Skin epidermis (tissue), 12 donors: Measurements from ENCODE around the gene FLT4.

ENCODE experiments used
- H3K27ac ChIP-seq, 21 experiments: fragments of 200-600 bp; sonication (generic) in 11 of 21; one replicate each; pipeline ENCODE4 v1.5.0; 2020; ENCODE audit warnings: mild to moderate bottlenecking in 3 of 21, inconsistent platforms in 2 of 21, moderate library complexity in 2 of 21
- H3K4me3 ChIP-seq, 7 experiments: fragments of 200-600 bp; sonication (generic) in 2 of 7; one replicate each; pipeline ENCODE4 v1.5.0; 2020; ENCODE audit warnings: inconsistent platforms in 2 of 7, mild to moderate bottlenecking in 2 of 7, moderate library complexity in 1 of 7

Gene FLT4

GRCh38 chr5:180628827-180629750 lies 20.3 kb downstream of the FLT4 start:
- no peak overlapping the region for H3K4me3 ChIP-seq
- H3K27ac ChIP-seq = no peak overlapping the region

GRCh38 chr5:180628211-180628610 lies 21.2 kb downstream of the FLT4 start:
- Histone ChIP-seq H3K4me3 (no peak overlapping the region), H3K27ac (no peak overlapping the region)

GRCh38 chr5:180627386-180628120 lies 21.8 kb downstream of the FLT4 start:
- no peak overlapping the region for H3K4me3 ChIP-seq
- no peak overlapping the region for H3K27ac ChIP-seq

GRCh38 chr5:180626661-180627385 lies 22.6 kb downstream of the FLT4 start:
- H3K4me3 ChIP-seq = no peak overlapping the region
- H3K27ac ChIP-seq = no peak overlapping the region

- Histone ChIP-seq H3K4me3 (no peak overlapping the region), H3K27ac (no peak overlapping the region)
Observed at GRCh38 chr5:180625791-180626660, 23.4 kb downstream of the FLT4 start.

- no peak overlapping the region for H3K4me3 ChIP-seq
Observed at GRCh38 chr5:180625125-180625790, 24.1 kb downstream of the FLT4 start.

GRCh38 chr5:180624587-180624986 lies 24.8 kb downstream of the FLT4 start:
- H3K4me3 ChIP-seq = no peak overlapping the region
- no peak overlapping the region for H3K27ac ChIP-seq

More at GRCh38 chr5:180625125-180625790, 24.1 kb downstream of the FLT4 start:
- no peak overlapping the region for H3K27ac ChIP-seq

GRCh38 chr5:180623844-180624243 lies 25.6 kb downstream of the FLT4 start:
- Histone ChIP-seq H3K4me3 (no peak overlapping the region), H3K27ac (peak overlapping the region in 2 of 21 experiments; percentile 38 to 39)

- H3K4me3 ChIP-seq = no peak overlapping the region
- H3K27ac ChIP-seq = peak overlapping the region in 2 of 21 experiments; percentile 38 to 39
Observed at GRCh38 chr5:180623411-180623834, 26.0 kb downstream of the FLT4 start.

GRCh38 chr5:180622910-180623309 lies 26.5 kb downstream of the FLT4 start:
- Histone ChIP-seq H3K4me3 (no peak overlapping the region), H3K27ac (peak overlapping the region in 3 of 21 experiments; percentile 7 to 39 (median 15))

- Histone ChIP-seq H3K4me3 (no peak overlapping the region), H3K27ac (no peak overlapping the region)
Observed at GRCh38 chr5:180621311-180621710, 28.1 kb downstream of the FLT4 start.

- H3K4me3 ChIP-seq = no peak overlapping the region
- no peak overlapping the region for H3K27ac ChIP-seq
Observed at GRCh38 chr5:180620014-180620413, 29.4 kb downstream of the FLT4 start.

- Histone ChIP-seq H3K4me3 (no peak overlapping the region), H3K27ac (no peak overlapping the region)
Observed at GRCh38 chr5:180619563-180619915, 29.9 kb downstream of the FLT4 start.

- peak overlapping the region in 4 of 7 experiments; percentile 3 to 34 (median 15) for H3K4me3 ChIP-seq
- no peak overlapping the region for H3K27ac ChIP-seq
Observed at GRCh38 chr5:180618829-180619562, 30.4 kb downstream of the FLT4 start.

- Histone ChIP-seq H3K27ac (no peak overlapping the region), H3K4me3 (peak overlapping the region in 4 of 7 experiments; percentile 3 to 34 (median 15))
Observed at GRCh38 chr5:180618487-180618828, 30.9 kb downstream of the FLT4 start.

GRCh38 chr5:180613814-180614188 lies 35.6 kb downstream of the FLT4 start:
- Histone ChIP-seq H3K27ac (no peak overlapping the region), H3K4me3 (no peak overlapping the region)

GRCh38 chr5:180613188-180613813 lies 36.1 kb downstream of the FLT4 start:
- Histone ChIP-seq H3K4me3 (no peak overlapping the region), H3K27ac (no peak overlapping the region)

- H3K4me3 ChIP-seq = no peak overlapping the region
- H3K27ac ChIP-seq = no peak overlapping the region
Observed at GRCh38 chr5:180612683-180613082, 36.7 kb downstream of the FLT4 start.
